ENCODE measurements around the gene SOD2. TPM values are rescaled to one million over a fixed set of nuclear protein-coding genes. Genes with fewer than 3 reads are reported as not detected.
A peak's percentile ranks its signal among the peaks of the same experiment; 100 is the strongest.

Gene SOD2
- total and polyA plus RNA-seq, 2 of the 13 experiments (the other 11 are each of a cell fraction or from before 2014, with no cell fraction given): 304 to 309 TPM

GRCh38 chr6:159691133-159691962, 1.7 kb downstream of the SOD2 start (continued):
- TF ChIP-seq, protein P1, sequence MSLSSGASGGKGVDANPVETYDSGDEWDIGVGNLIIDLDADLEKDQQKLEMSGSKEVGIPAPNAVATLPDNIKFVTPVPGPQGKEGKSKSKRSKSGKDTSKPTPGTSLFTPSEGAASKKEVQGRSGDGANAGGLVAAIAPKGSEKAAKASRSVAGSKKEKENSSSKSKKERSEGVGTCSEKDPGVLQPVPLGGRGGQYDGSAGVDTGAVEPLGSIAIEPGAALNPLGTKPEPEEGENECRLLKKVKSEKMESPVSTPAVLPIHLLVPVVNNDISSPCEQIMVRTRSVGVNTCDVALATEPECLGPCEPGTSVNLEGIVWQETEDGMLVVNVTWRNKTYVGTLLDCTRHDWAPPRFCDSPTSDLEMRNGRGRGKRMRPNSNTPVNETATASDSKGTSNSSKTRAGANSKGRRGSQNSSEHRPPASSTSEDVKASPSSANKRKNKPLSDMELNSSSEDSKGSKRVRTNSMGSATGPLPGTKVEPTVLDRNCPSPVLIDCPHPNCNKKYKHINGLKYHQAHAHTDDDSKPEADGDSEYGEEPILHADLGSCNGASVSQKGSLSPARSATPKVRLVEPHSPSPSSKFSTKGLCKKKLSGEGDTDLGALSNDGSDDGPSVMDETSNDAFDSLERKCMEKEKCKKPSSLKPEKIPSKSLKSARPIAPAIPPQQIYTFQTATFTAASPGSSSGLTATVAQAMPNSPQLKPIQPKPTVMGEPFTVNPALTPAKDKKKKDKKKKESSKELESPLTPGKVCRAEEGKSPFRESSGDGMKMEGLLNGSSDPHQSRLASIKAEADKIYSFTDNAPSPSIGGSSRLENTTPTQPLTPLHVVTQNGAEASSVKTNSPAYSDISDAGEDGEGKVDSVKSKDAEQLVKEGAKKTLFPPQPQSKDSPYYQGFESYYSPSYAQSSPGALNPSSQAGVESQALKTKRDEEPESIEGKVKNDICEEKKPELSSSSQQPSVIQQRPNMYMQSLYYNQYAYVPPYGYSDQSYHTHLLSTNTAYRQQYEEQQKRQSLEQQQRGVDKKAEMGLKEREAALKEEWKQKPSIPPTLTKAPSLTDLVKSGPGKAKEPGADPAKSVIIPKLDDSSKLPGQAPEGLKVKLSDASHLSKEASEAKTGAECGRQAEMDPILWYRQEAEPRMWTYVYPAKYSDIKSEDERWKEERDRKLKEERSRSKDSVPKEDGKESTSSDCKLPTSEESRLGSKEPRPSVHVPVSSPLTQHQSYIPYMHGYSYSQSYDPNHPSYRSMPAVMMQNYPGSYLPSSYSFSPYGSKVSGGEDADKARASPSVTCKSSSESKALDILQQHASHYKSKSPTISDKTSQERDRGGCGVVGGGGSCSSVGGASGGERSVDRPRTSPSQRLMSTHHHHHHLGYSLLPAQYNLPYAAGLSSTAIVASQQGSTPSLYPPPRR (CRISPR knock-in tag; IDR thresholded peaks at IDR 0.05; ENCODE audit: borderline replicate concordance): peak; percentile 41; the same call in 1 of the 2 replicates
- TF ChIP-seq ARID5B (CRISPR knock-in tag; IDR thresholded peaks at IDR 0.05) (peak; percentile 96), HMG20B (CRISPR knock-in tag; conservative IDR thresholded peaks at IDR 0.05) (peak; percentile 65; the same call in 1 of the 2 replicates), CC2D1A (CRISPR knock-in tag; IDR thresholded peaks at IDR 0.05) (no peak), POLR2A (IDR thresholded peaks at IDR 0.05; ENCODE audit: insufficient read depth in 1 of 2, low read depth in 2 of 2, low read length in 2 of 2) (0 out of 4 replicates have a peak, but pooled peaks of 1 of the 2 experiments have one; percentile 22), ZNF383 (CRISPR knock-in tag; IDR thresholded peaks at IDR 0.05; ENCODE audit: borderline replicate concordance) (no peak), HMG20A (CRISPR knock-in tag; IDR thresholded peaks at IDR 0.05; ENCODE audit: borderline replicate concordance) (peak; percentile 61; the same call in 1 of the 2 replicates)
- TF ChIP-seq, protein P2, sequence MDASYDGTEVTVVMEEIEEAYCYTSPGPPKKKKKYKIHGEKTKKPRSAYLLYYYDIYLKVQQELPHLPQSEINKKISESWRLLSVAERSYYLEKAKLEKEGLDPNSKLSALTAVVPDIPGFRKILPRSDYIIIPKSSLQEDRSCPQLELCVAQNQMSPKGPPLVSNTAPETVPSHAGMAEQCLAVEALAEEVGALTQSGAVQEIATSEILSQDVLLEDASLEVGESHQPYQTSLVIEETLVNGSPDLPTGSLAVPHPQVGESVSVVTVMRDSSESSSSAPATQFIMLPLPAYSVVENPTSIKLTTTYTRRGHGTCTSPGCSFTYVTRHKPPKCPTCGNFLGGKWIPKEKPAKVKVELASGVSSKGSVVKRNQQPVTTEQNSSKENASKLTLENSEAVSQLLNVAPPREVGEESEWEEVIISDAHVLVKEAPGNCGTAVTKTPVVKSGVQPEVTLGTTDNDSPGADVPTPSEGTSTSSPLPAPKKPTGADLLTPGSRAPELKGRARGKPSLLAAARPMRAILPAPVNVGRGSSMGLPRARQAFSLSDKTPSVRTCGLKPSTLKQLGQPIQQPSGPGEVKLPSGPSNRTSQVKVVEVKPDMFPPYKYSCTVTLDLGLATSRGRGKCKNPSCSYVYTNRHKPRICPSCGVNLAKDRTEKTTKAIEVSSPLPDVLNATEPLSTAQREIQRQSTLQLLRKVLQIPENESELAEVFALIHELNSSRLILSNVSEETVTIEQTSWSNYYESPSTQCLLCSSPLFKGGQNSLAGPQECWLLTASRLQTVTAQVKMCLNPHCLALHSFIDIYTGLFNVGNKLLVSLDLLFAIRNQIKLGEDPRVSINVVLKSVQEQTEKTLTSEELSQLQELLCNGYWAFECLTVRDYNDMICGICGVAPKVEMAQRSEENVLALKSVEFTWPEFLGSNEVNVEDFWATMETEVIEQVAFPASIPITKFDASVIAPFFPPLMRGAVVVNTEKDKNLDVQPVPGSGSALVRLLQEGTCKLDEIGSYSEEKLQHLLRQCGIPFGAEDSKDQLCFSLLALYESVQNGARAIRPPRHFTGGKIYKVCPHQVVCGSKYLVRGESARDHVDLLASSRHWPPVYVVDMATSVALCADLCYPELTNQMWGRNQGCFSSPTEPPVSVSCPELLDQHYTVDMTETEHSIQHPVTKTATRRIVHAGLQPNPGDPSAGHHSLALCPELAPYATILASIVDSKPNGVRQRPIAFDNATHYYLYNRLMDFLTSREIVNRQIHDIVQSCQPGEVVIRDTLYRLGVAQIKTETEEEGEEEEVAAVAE (CRISPR knock-in tag; IDR thresholded peaks at IDR 0.05; ENCODE audit: borderline replicate concordance): peak; percentile 59; the same call in 1 of the 2 replicates
- TF ChIP-seq, protein P3, sequence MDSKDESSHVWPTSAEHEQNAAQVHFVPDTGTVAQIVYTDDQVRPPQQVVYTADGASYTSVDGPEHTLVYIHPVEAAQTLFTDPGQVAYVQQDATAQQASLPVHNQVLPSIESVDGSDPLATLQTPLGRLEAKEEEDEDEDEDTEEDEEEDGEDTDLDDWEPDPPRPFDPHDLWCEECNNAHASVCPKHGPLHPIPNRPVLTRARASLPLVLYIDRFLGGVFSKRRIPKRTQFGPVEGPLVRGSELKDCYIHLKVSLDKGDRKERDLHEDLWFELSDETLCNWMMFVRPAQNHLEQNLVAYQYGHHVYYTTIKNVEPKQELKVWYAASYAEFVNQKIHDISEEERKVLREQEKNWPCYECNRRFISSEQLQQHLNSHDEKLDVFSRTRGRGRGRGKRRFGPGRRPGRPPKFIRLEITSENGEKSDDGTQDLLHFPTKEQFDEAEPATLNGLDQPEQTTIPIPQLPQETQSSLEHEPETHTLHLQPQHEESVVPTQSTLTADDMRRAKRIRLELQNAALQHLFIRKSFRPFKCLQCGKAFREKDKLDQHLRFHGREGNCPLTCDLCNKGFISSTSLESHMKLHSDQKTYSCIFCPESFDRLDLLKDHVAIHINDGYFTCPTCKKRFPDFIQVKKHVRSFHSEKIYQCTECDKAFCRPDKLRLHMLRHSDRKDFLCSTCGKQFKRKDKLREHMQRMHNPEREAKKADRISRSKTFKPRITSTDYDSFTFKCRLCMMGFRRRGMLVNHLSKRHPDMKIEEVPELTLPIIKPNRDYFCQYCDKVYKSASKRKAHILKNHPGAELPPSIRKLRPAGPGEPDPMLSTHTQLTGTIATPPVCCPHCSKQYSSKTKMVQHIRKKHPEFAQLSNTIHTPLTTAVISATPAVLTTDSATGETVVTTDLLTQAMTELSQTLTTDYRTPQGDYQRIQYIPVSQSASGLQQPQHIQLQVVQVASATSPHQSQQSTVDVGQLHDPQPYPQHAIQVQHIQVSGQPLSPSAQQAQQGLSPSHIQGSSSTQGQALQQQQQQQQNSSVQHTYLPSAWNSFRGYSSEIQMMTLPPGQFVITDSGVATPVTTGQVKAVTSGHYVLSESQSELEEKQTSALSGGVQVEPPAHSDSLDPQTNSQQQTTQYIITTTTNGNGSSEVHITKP (CRISPR knock-in tag; IDR thresholded peaks at IDR 0.05; ENCODE audit: low read depth): peak; percentile 93
